K562 (cell line): ENCODE results near the gene TSPAN18. TPM values are rescaled to one million over a fixed set of nuclear protein-coding genes. Genes with fewer than 3 reads are reported as not detected.

ENCODE experiments used
- ATAC-seq: fragments of 200-7000 bp; cut with Tn5 transposase; 3 replicates; pipeline ENCODE4 v1.9.1; 2020; ENCODE audit warnings: moderate library complexity
- BruUV-seq: library from RNA; stranded (reverse); fragments of 400-500 nt; replicated peaks from 2 replicates; lab custom pipeline; 2021; lab: Mats Ljungman, UMichigan
- CTCF ChIA-PET: fragments of 300-600 bp; formaldehyde crosslinking; extraction: SDS; loops from one replicate; lab custom pipeline; 2021; ENCODE audit warnings: low intra/inter-chr PET ratio; lab: Yijun Ruan, JAX
- POLR2A ChIA-PET: fragments of 300-600, 350-650 bp; sonication (Branson Sonifier 250); formaldehyde crosslinking; extraction: SDS; loops from one replicate; lab custom pipeline; 2021; ENCODE audit warnings: antibody characterized with exemption, inconsistent platforms; lab: Yijun Ruan, JAX
- DNase-seq, 4 experiments: peaks; one replicate each; pipeline versions ENCODE4 v3.0.0 to v3.0.0-alpha.2; 2011 to 2018; ENCODE audit warnings: low spot score in 3 of 4, mixed read lengths in 3 of 4; ENCODE audit errors: extremely low read depth in 1 of 4
- FAIRE-seq: peaks from 2 replicates; lab custom pipeline; 2011; peaks lifted over from hg19 to GRCh38; lab: Jason Lieb, UNC
- H2AFZ ChIP-seq: 2 replicates; pipeline ENCODE4 v1.6.0; 2011; ENCODE audit warnings: low read depth, low read length, control low read depth, inconsistent platforms
- H3K27ac ChIP-seq: fragments of 200-600 bp; 3 replicates; pipeline ENCODE4 v1.8.0; 2011; ENCODE audit warnings: low read depth, mild to moderate bottlenecking, control low read depth, inconsistent platforms, low read length, moderate library complexity, mixed read lengths; ENCODE audit errors: extremely low read depth
- H3K27me3 ChIP-seq, 2 experiments: fragments of 300-600 bp in 1 of 2; 2 replicates in 1 of 2; 3 replicates in 1 of 2; pipeline versions ENCODE4 v1.6.0 to v1.8.0; 2011; ENCODE audit warnings: inconsistent platforms in 2 of 2, low read length in 2 of 2, mild to moderate bottlenecking in 1 of 2, mixed read lengths in 1 of 2, moderate library complexity in 1 of 2; ENCODE audit not compliant: control insufficient read depth in 2 of 2, insufficient read depth in 2 of 2
- H3K36me3 ChIP-seq: fragments of 300-600 bp; 3 replicates; pipeline ENCODE4 v1.8.0; 2011; ENCODE audit warnings: mild to moderate bottlenecking, low read length, inconsistent platforms; ENCODE audit not compliant: control insufficient read depth, insufficient read depth
- H3K4me1 ChIP-seq, 2 experiments: fragments of 200-600 bp in 1 of 2; replicated peaks in 1 of 2; 2 replicates in 1 of 2; 3 replicates in 1 of 2; pipeline versions ENCODE4 v1.5.1 to v1.8.0; 2011; ENCODE audit warnings: inconsistent platforms in 2 of 2, low read length in 2 of 2, mild to moderate bottlenecking in 1 of 2, mixed read lengths in 1 of 2, moderate library complexity in 1 of 2; ENCODE audit not compliant: control insufficient read depth in 2 of 2, insufficient read depth in 2 of 2
- H3K4me2 ChIP-seq: 2 replicates; pipeline ENCODE4 v1.6.1; 2011; ENCODE audit warnings: low read length, control low read depth, inconsistent platforms, mixed read lengths; ENCODE audit not compliant: insufficient read depth
- H3K4me3 ChIP-seq: fragments of 200-600 bp; sonication (generic), shearing (Covaris generic); 2 replicates; pipeline ENCODE4 v1.5.1; 2016; ENCODE audit warnings: control low read depth, inconsistent platforms
- H3K79me2 ChIP-seq: fragments of 200-600 bp; 3 replicates; pipeline ENCODE4 v1.8.0; 2011; ENCODE audit warnings: low read length, inconsistent platforms; ENCODE audit not compliant: control insufficient read depth, insufficient read depth
- H3K9ac ChIP-seq, 2 experiments: 2 replicates each; pipeline versions ENCODE4 v1.6.0 to v1.6.1; 2011; ENCODE audit warnings: low read depth in 2 of 2, low read length in 2 of 2, control low read depth in 1 of 2, inconsistent platforms in 1 of 2, mild to moderate bottlenecking in 1 of 2, mixed read lengths in 1 of 2; ENCODE audit not compliant: insufficient read depth in 1 of 2
- H3K9me1 ChIP-seq: one replicate; pipeline ENCODE4 v1.6.0; 2011; ENCODE audit warnings: inconsistent platforms, mild to moderate bottlenecking, low read length, moderate library complexity; ENCODE audit not compliant: control insufficient read depth, insufficient read depth
- H3K9me3 ChIP-seq: replicated peaks from 2 replicates; pipeline ENCODE4 v1.5.1; 2011; ENCODE audit warnings: low read depth, low read length, inconsistent platforms; ENCODE audit not compliant: control insufficient read depth, insufficient read depth
- H4K20me1 ChIP-seq: replicated peaks from 2 replicates; pipeline ENCODE4 v1.6.1; 2011; ENCODE audit warnings: low read length, inconsistent platforms, mixed read lengths; ENCODE audit not compliant: control insufficient read depth, insufficient read depth
- BMI1 ChIP-seq: fragments of 150-350 bp; IDR thresholded peaks from 2 replicates; pipeline ENCODE4 v1.6.1; 2014; ENCODE audit warnings: low read length
- EWSR1 ChIP-seq: fragments of 450-650 bp; IDR thresholded peaks from 2 replicates; pipeline ENCODE4 v1.6.1; 2018; ENCODE audit warnings: borderline replicate concordance, mild to moderate bottlenecking, low read depth, moderate library complexity; ENCODE audit not compliant: partially characterized antibody
- KAT7 ChIP-seq: sonication (generic); formaldehyde crosslinking; IDR thresholded peaks from 2 replicates; pipeline ENCODE4 v1.8.0; 2022; ENCODE audit warnings: missing genetic modification reagents, mild to moderate bottlenecking, borderline replicate concordance
- NFE2L1 ChIP-seq: fragments of 450-650 bp; IDR thresholded peaks from 2 replicates; pipeline ENCODE4 v1.6.1; 2016; ENCODE audit warnings: missing genetic modification characterization, low read depth, mild to moderate bottlenecking, missing compliant biosample characterization, moderate library complexity, borderline replicate concordance
- NRF1 ChIP-seq, 2 experiments: fragments of 450-650 bp; IDR thresholded peaks in 1 of 2; conservative IDR thresholded peaks in 1 of 2; 2 replicates each; pipeline ENCODE4 v1.6.1; 2014; ENCODE audit warnings: mild to moderate bottlenecking in 2 of 2
- PHF21A ChIP-seq: fragments of 450-650 bp; IDR thresholded peaks from 2 replicates; pipeline ENCODE4 v1.6.1; 2017; ENCODE audit warnings: low read depth, borderline replicate concordance
- PHTF2 ChIP-seq: fragments of 250-450 bp; sonication (Bioruptor Pico); IDR thresholded peaks from 2 replicates; pipeline ENCODE4 v1.5.0; 2021; ENCODE audit warnings: mild to moderate bottlenecking
- WHSC1 ChIP-seq: IDR thresholded peaks from one replicate; pipeline ENCODE4 v1.6.1; 2012; ENCODE audit warnings: low read length, control low read depth, inconsistent platforms
- ZEB2 ChIP-seq: fragments of 450-650 bp; IDR thresholded peaks from 2 replicates; pipeline ENCODE4 v1.6.1; 2016
- ZNF12 ChIP-seq: sonication (generic); formaldehyde crosslinking; IDR thresholded peaks from 2 replicates; pipeline ENCODE4 v1.4.0; 2020; ENCODE audit warnings: mild to moderate bottlenecking, missing genetic modification reagents
- ZSCAN32 ChIP-seq: fragments of 450-650 bp; formaldehyde crosslinking; IDR thresholded peaks from 2 replicates; pipeline ENCODE4 v1.4.0; 2020; ENCODE audit warnings: mild to moderate bottlenecking, moderate library complexity
- WGBS: fragments of 100-300 bp; shearing (Covaris generic); methylation state at CpG from one replicate; pipeline ENCODE4 v1.1.6; 2016; ENCODE audit warnings: low coverage, mixed read lengths; ENCODE audit not compliant: insufficient coverage; ENCODE audit errors: missing lambda C conversion rate; 5-methylcytosine and 5-hydroxymethylcytosine counted together
- in situ Hi-C: fragments of 300-500 bp; cut with MboI; formaldehyde crosslinking; loops from 4 replicates; pipeline ENCODE4 v1.15.0; 2018; ENCODE audit warnings: inconsistent platforms, mixed read lengths
- intact Hi-C: fragments of 100-400 bp; cut with micrococcal nuclease; formaldehyde crosslinking; loops from 2 replicates; pipeline ENCODE4 v1.14.2; 2022
- polyA plus RNA-seq, 8 experiments: library from polyadenylated mRNA; depleted of rRNA in 4 of 8; stranded (reverse) in 5 of 8; unstranded in 3 of 8; fragments of >200 nt; fragmentation: Nextera tagmentation in 2 of 8; fragmentation: Illumina TruSeq in 1 of 8; extraction: Ambion mirVana in 2 of 8; extraction: Trizol in 1 of 8; gene quantifications; 2 replicates each; pipeline versions ENCODE4 v1.2.1 to v1.2.3, GENCODE V29; 2011 to 2014; ENCODE audit warnings: inconsistent platforms in 1 of 8, missing spikeins in 1 of 8
- total RNA-seq, 7 experiments: library from RNA; depleted of rRNA in 6 of 7; stranded (reverse); fragments of >200 nt in 6 of 7; fragmentation: Illumina TruSeq in 2 of 7; extraction: Trizol in 2 of 7; gene quantifications; 2 replicates each; pipeline versions ENCODE4 v1.2.1 to v1.2.3, GENCODE V29; 2011 to 2021; ENCODE audit warnings: low replicate concordance in 1 of 7
- TF ChIP-seq, protein P1 (sequence below): fragments of 450-650 bp; formaldehyde crosslinking; conservative IDR thresholded peaks from 2 replicates; pipeline ENCODE4 v1.4.0; 2022; ENCODE audit warnings: mild to moderate bottlenecking, missing genetic modification characterization

TSPAN18 gene
- total and polyA plus RNA-seq, 9 of the 15 experiments (the other 6 are each of a cell fraction or from before 2014, with no cell fraction given) = 0.17 to 0.35 (median 0.22) TPM; not detected in 4

DNA sequence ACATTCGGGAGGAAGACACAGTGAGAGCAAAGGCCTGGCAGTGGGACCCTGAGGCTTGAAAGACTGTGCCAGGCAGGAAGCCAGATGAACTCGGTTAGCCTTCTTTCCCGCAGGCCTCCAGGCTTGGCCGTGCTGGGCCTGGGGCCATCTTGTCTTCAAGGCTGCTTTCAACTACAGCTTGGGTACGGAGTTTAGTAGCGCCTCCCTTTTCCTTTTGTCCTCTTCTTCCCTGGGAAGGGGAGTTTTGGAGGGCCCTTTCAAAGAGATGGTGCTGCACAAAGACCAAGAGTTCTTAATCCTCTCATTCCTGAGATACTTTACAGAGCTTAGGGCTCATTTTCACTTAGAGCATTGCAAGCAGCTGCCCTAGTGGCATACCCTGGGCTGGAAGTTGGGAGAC lies 136.5 kb downstream of the TSPAN18 start (continued):
- TF ChIP-seq KAT7 (CRISPR knock-in tag) (no peak), NFE2L1 (tag) (no peak)

DNA sequence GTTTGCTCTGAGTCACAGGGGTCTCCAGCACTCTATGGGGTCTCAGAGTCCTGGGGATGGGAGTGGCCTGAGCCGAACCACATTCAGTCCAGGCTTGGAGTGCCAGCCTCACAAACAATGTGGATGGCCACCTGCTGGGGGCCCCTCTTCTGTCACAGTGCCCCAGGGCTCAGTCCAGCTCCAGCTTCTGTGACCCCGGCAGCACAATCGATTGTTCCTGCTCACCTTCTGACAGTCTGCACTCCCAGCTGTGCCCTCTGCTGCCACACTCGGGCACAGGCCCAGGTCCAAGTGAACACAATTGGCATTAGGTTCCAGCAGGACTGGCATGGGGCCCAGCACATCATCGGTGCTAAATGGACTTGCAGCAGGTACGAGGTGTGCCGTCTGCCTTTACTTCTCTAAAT lies 139.1 kb downstream of the TSPAN18 start:
- Histone ChIP-seq H3K36me3 (no peaks in the 10 kb centered on the region), H3K27ac (no peak overlapping the region), H3K79me2 (no peaks in the 10 kb centered on the region), H3K9me3 (no peaks in the 10 kb centered on the region), H3K27me3 (peaks cover 7 to 58% of the 10 kb centered on the region in 2 experiments), H3K4me3 (no peak overlapping the region), H4K20me1 (no peaks in the 10 kb centered on the region; the same call in 1 of the 2 replicates)
- ATAC-seq = no peak
- no peak for FAIRE-seq
- POLR2A ChIA-PET = no interaction called here
- in situ Hi-C loops = no loop called here
- intact Hi-C loops = no loop called here
- BruUV-seq = no TSS peak
- DNase-seq = no peak
- WGBS = 0% methylated on average over 7 of the region's 7 CpGs
- TF ChIP-seq ZEB2 (no peak), ZSCAN32 (CRISPR knock-in tag) (no peak), EWSR1 (no peak), PHF21A (no peak), WHSC1 (no peak), BMI1 (no peak), NRF1 (conservative IDR thresholded peaks at IDR 0.05 in 1 of 2, IDR thresholded peaks at IDR 0.05 in 1 of 2) (no peak), PHTF2 (no peak), ZNF12 (CRISPR knock-in tag) (no peak)
- TF ChIP-seq, protein P1, sequence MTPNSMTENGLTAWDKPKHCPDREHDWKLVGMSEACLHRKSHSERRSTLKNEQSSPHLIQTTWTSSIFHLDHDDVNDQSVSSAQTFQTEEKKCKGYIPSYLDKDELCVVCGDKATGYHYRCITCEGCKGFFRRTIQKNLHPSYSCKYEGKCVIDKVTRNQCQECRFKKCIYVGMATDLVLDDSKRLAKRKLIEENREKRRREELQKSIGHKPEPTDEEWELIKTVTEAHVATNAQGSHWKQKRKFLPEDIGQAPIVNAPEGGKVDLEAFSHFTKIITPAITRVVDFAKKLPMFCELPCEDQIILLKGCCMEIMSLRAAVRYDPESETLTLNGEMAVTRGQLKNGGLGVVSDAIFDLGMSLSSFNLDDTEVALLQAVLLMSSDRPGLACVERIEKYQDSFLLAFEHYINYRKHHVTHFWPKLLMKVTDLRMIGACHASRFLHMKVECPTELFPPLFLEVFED = no peak
- TF ChIP-seq, all 486 proteins: peak for 0
- peaks cover 6 to 7% of the 10 kb centered on the region in 2 experiments; a peak in 4 of 5 replicates for H3K4me1 ChIP-seq
- CTCF ChIA-PET = no interaction called here
- H3K4me2 ChIP-seq = no peak overlapping the region
- no peak overlapping the region for H2AFZ ChIP-seq
- no peak overlapping the region for H3K9ac ChIP-seq
- no peaks in the 10 kb centered on the region for H3K9me1 ChIP-seq
